Fibroblast of gingiva (primary cell): ENCODE measurements around the gene CRIM1.

Source experiments
- DNase-seq: peaks from one replicate; pipeline ENCODE4 v3.0.0-alpha.2; 2011; ENCODE audit warnings: low read depth

Gene CRIM1

GRCh38 chr2:36554531-36554930, 199.0 kb downstream of the CRIM1 start:
- no peak for DNase-seq

GRCh38 chr2:36555789-36556188, 200.2 kb downstream of the CRIM1 start:
- no peak for DNase-seq

GRCh38 chr2:36556842-36557241, 201.3 kb downstream of the CRIM1 start:
- peak; percentile 70 for DNase-seq

DNA sequence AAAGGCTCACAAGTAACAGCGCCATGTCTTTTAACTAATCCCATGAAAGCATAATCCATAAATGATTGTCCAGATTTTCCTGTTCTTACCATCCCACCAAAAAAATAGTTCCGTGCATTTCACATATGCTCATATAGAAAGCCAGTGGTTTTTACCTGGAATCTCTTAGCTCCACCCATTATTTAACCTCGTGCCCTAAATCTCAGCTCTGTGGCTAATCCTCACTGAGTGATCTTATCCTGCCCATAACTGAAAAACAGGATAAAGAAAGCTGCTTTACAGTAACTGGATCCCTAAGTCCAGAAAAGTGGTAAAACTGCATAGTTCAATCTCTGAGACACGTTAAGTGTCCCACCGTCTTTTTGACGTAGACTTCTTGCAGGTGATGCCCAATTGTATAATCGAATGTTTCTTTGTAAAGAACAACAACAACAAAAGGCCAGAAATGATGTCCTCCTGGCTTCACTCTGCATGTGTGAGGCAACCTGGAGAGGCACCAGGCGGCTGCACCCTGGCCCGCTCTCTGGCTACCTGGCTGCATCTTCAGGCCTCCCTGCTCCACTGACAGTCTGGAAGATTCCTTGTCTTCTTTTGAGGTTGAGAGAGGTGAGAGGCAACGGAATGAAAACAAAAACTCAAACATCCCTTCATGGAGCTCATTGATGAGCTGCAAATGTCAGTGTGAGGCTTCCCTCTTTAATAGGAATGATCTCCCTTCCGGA, 203.8 kb downstream of the CRIM1 start:
- DNase-seq = no peak

GRCh38 chr2:36560726-36561125, 205.1 kb downstream of the CRIM1 start:
- DNase-seq = no peak

GRCh38 chr2:36561237-36561944, 205.8 kb downstream of the CRIM1 start:
- peak; percentile 72 for DNase-seq

DNA sequence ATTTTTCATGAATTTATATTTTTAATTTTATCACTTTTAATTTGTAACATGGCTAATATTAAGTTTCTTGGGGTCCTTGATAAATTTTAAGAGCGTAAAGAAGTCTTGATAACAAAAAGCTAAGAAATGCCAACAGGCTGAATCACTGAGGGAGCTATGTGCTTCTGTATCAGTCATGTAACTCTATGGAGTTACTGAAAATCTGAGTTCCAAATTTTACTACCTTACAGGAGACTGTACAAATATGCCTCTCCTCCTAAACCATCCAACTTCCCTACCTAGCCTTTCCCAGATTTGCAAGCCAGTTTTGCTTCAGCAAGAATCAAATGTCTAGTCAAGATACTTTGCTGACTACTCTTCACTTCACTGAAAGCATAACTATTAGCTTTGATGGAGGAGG, 206.7 kb downstream of the CRIM1 start:
- DNase-seq = peak; percentile 26

- DNase-seq = peak; percentile 80
Observed at GRCh38 chr2:36562973-36563532, 207.5 kb downstream of the CRIM1 start.

GRCh38 chr2:36564377-36564930, 208.9 kb downstream of the CRIM1 start:
- DNase-seq = no peak

DNA sequence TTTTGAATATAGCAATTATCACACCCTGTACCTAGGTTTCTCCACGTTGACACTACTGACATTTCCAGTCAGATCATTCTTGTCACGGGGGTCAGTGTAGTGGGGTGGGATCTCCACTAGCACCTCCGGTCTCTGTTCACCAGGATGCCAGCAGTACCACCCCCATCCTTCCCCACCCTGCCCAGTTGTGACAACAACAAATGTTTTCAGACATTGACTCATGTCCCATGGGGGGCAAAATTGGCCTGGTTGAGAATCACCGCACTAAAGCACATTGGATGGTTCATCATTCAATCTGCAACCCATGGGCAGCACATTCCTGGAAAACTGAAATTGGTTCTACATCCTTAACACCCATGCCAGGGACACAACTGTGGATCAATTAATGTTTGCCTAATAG, 210.1 kb downstream of the CRIM1 start:
- DNase-seq = no peak

DNA sequence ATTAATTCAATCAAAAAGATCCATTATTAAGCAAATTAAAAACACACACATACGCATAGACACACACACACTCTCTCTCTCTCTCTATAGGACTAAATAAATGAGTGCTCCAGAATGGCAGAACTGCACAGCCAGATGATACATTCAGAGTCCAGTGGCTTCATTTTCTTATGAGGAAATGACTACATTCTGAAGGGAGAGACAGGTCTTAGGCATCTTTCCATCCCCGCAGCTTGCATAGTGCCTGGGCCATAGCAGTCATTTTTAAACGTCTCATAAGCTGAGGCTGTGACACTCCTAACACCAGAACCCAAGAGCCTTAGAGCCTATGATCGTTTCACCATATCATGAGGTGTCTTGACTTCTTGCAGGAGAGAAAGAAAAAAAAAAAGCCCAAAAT, 211.3 kb downstream of the CRIM1 start:
- DNase-seq = no peak

DNA sequence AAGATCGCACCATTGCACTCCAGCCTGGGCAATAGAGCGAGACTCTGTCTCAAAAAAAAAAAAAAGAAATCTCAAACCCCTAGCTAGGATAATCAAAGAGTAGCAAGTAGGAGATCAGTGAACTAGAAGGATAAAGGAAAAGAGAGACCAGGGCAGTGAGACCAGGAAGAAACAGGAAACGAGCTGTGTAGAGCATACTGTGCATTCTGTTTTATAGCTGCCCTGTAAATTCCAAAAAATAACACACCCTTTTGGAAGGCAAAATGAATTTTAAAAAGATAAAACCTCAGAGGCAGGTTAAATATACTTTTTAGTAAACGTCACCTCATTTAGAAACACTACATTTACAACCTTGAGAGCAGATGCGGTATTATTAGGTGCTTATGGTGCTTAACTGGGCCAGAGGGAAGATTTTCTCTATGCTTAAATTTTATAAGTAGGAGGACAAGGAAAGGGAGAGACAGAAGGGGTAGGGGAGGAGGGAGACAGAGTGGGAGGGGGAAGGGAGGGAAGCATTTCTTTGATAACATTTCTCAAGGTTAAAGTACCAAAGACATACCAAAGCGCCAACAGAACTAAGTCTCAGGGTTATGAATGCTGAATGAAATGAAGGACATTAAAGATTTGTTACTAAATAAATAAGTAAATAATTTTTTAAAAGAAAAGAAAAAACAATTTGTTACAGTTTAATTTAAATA, 212.3 kb downstream of the CRIM1 start:
- DNase-seq = no peak

GRCh38 chr2:36568516-36569246, 213.1 kb downstream of the CRIM1 start:
- peak; percentile 65 for DNase-seq

DNA sequence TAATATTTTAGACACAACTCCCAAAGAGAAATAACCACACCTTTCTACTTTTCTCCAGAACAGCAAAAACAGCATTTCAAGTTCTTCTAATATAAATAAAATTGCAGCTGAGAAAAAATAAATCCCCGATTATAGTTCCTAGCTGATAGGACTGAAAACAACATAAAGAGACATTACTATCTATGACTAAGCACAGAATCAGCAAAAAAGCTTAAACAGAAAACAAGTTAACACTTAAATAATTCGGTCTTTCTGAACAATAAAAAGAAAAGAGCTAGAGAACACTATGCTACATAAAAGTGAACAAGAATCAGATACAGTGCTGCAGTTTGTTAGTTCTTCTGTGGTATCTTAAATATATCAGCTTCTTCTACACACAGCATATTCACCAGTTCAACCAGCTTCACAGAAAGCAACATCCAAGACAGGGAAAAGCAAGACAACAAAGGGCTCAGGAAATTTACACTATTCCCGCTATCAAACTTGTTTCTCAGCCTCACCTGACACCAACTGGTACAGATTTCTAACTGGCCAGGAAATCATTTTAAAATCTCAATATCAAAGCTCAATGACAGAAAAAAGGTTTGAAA, 213.8 kb downstream of the CRIM1 start:
- no peak for DNase-seq

- peak; percentile 36 for DNase-seq
Observed at GRCh38 chr2:36570416-36570815, 214.8 kb downstream of the CRIM1 start.

GRCh38 chr2:36572054-36572718, 216.6 kb downstream of the CRIM1 start:
- no peak for DNase-seq

DNA sequence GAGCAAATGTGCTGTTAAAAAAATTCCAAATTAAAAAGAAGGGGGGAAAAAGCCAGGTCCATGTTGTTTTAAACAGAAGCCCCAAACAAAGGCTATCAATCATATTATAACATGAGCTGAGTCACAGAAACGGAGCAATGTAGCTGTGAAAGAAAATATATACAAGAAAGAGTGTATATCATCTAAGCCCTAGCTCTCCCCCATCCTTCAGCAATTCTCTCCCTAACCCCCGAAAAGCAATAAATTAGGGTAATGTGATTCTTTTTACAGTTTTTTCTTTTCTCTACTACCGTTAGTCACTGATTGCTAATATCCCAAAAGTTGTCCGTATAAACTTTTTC, 217.1 kb downstream of the CRIM1 start:
- DNase-seq = no peak

GRCh38 chr2:36573165-36573564, 217.6 kb downstream of the CRIM1 start:
- DNase-seq = no peak

DNA sequence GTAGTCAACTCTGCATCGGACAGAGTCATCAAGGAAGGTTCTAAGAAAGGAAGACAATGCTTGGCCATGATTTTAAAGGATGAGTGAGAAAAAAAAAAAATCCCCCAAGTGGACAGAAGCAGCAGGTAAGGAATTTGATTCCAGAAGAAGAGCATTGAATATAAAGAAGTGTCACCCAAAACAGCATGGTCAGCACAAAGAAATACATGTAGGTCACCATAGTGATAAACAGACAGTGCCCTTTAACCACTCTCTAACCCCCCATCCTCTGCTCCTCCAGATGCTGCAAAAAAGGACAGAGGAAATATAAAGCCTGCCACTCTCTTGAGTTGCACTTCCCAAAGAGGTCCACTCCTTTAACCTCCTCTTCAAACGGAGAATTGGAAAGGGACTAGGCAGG, 219.0 kb downstream of the CRIM1 start:
- DNase-seq = no peak

GRCh38 chr2:36577884-36578283, 222.3 kb downstream of the CRIM1 start:
- DNase-seq = no peak
